HG02678 (cell line): ENCODE results near the gene ROBO4.

ENCODE experiments used
- ATAC-seq: cut with Tn5 transposase; IDR thresholded peaks from one replicate; pipeline ENCODE4 v1.9.1; 2021; ENCODE audit warnings: mild to moderate bottlenecking, moderate library complexity; ENCODE audit not compliant: unreplicated experiment

The ROBO4 gene

DNA sequence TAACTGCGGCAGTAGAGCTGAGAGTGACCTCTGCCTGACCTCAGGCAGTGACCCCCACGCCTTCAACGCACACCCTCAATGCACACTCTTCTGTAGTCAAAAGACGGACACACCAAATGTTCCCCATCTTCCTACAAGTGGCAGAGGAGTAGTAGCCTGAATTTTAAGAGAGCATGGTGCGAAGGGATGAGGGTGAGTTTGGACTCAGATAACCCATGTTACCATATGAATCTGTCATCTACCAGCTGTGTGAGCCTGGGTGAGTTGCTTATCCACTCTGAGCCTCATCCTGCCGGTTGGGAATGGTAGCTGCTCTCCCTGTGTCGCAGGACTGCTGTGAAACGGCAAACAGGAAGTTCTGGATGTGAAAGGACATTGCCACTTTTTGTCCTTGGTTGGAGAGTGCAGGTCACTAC is 53.0 kb downstream of the ROBO4 start:
- no peak for ATAC-seq

- no peak for ATAC-seq
Measured at GRCh38 chr11:124843616-124843910, 54.1 kb downstream of the ROBO4 start.

GRCh38 chr11:124842305-124842704 is 55.4 kb downstream of the ROBO4 start:
- ATAC-seq: no peak

GRCh38 chr11:124841840-124842239 is 55.8 kb downstream of the ROBO4 start:
- ATAC-seq: no peak

DNA sequence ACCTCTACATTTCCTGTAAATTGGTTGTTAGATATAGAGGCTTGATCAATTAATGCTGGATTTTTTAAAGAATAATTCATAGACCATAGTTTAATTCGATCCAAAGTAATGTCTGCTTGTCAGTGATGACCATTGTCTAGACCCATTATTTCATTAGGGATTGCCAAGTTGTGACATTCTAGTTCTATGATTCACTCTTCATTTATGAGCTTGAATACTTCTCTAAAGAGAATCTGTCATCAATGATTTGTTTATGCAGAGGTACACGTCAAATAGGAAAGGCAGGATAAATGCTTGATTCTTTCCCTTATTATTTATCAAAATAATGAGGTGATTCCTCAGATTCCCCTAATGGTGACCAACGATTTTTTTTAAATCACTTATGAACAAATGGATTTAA is 56.5 kb downstream of the ROBO4 start:
- no peak for ATAC-seq

GRCh38 chr11:124840666-124841065 is 57.0 kb downstream of the ROBO4 start:
- ATAC-seq: no peak

DNA sequence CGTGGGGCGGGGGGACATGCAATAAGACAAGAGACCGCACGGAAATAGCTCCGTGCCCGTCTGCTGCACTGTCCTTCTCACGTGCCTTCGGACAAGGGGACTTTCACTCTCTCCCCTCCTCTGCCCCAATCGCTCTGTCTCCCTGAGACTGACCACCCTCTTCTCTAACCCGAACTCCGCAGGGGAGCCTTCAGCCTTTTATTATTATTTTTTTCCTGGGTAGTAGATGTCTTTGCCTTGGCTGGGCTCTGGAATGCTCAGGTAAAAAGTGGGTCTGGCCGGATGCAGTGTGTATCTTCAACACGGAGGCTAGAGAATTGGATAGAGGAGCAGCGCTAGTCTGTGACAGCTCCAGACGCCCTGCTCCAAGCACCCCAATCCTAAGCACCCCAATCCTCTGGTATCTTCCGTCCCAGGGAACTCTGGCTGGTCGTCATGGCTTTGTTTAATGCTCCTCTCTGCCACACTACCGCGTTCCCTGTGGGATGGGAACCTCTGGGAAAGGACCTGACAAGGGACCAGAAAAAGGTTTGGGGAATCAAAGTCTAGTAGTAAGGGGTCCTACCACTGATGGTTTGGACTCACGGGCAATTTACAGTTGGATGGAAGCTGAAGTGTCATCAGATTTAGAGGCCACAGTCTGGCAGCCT is 57.6 kb downstream of the ROBO4 start:
- ATAC-seq: no peak

- no peak for ATAC-seq
Measured at GRCh38 chr11:124839128-124839971, 58.3 kb downstream of the ROBO4 start.

- no peak for ATAC-seq
Measured at GRCh38 chr11:124838805-124839127, 58.9 kb downstream of the ROBO4 start.

DNA sequence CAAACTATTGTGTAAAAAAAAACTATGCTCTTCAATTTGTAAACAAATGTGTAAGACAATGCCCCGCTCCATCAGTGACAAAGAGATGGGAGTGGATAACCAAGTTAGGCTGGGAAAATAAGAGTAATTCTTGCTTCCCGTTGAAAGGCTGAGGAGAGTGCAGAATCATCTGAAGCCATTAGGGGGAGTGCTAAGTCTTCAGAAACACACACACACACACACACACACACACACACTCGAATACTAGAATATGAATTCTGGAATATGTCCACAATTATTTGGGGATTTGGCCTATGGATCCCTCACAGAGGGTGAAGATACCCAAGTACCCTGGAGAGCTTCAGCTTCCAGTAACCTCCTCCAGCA is 60.2 kb downstream of the ROBO4 start:
- ATAC-seq: no peak

GRCh38 chr11:124835918-124836317 is 61.7 kb downstream of the ROBO4 start:
- no peak for ATAC-seq

- no peak for ATAC-seq
Measured at GRCh38 chr11:124834526-124835180, 63.0 kb downstream of the ROBO4 start.
